Measurements from ENCODE around the gene RARA.
A peak's percentile ranks its signal among the peaks of the same experiment; 100 is the strongest.

Gene RARA

GRCh38 chr17:40329839-40330794, 21.1 kb downstream of the RARA start:
- DNase-seq, result peak; percentile 38

GRCh38 chr17:40330850-40331470, 22.0 kb downstream of the RARA start:
- no peak for DNase-seq

- no peak for DNase-seq
Measured at GRCh38 chr17:40331743-40332641, 23.0 kb downstream of the RARA start.

- DNase-seq, result no peak
Measured at GRCh38 chr17:40333781-40334448, 24.9 kb downstream of the RARA start.

- no peak for DNase-seq
Measured at GRCh38 chr17:40335620-40336019, 26.6 kb downstream of the RARA start.

GRCh38 chr17:40337351-40337750, 28.4 kb downstream of the RARA start:
- no peak for DNase-seq

GRCh38 chr17:40338058-40338457, 29.1 kb downstream of the RARA start:
- no peak for DNase-seq

- no peak for DNase-seq
Measured at GRCh38 chr17:40338941-40339649, 30.1 kb downstream of the RARA start.

GRCh38 chr17:40340327-40340726, 31.3 kb downstream of the RARA start:
- no peak for DNase-seq

- DNase-seq, result peak; percentile 45
Measured at GRCh38 chr17:40340880-40341807, 32.2 kb downstream of the RARA start.

GRCh38 chr17:40341808-40342503, 33.0 kb downstream of the RARA start:
- peak; percentile 33 for DNase-seq

- no peak for DNase-seq
Measured at GRCh38 chr17:40342504-40343218, 33.7 kb downstream of the RARA start.

- no peak for DNase-seq
Measured at GRCh38 chr17:40343219-40344119, 34.5 kb downstream of the RARA start.

- DNase-seq, result no peak
Measured at GRCh38 chr17:40344421-40345160, 35.6 kb downstream of the RARA start.

- DNase-seq, result no peak
Measured at GRCh38 chr17:40345161-40345993, 36.4 kb downstream of the RARA start.

- DNase-seq, result no peak
Measured at GRCh38 chr17:40345994-40346764, 37.2 kb downstream of the RARA start.
